ENCODE measurements around the gene ANKH. TPM values are rescaled to one million over a fixed set of nuclear protein-coding genes. Genes with fewer than 3 reads are reported as not detected.

Gene ANKH
- total RNA-seq, 2 experiments from 2014 or later: 69.3 to 74.2 TPM

DNA sequence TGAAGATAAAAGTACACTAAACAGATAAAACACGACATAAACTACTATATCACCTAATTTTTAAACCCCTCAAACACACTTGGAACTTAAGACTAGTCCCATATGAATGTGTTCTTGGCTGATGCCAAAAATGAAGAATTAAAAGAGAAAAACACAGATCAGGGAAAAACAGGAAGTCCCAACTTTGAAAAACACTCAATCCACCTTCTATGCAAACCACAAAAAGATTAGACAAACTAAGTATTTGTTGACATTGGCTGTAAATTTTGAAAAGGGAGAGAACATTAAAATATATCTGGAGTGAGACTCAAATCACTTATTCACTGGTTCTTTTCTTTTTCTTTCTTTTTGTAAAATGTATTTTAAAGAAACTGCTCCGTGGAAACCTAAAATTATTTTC lies 81.4 kb downstream of the ANKH start:
- Mint-ChIP-seq H3K9me3 (peaks cover 2% of the 10 kb centered on the region), H3K4me1 (peaks cover 39% of the 10 kb centered on the region), H3K27ac (no peak overlapping the region), H3K27me3 (no peaks in the 10 kb centered on the region), H3K36me3 (ENCODE audit: low read depth) (peaks cover 27% of the 10 kb centered on the region), H3K4me3 (no peak overlapping the region)
- DNase-seq: no peak
- CTCF ChIA-PET: no interaction called here
- POLR2A ChIA-PET: no interaction called here

DNA sequence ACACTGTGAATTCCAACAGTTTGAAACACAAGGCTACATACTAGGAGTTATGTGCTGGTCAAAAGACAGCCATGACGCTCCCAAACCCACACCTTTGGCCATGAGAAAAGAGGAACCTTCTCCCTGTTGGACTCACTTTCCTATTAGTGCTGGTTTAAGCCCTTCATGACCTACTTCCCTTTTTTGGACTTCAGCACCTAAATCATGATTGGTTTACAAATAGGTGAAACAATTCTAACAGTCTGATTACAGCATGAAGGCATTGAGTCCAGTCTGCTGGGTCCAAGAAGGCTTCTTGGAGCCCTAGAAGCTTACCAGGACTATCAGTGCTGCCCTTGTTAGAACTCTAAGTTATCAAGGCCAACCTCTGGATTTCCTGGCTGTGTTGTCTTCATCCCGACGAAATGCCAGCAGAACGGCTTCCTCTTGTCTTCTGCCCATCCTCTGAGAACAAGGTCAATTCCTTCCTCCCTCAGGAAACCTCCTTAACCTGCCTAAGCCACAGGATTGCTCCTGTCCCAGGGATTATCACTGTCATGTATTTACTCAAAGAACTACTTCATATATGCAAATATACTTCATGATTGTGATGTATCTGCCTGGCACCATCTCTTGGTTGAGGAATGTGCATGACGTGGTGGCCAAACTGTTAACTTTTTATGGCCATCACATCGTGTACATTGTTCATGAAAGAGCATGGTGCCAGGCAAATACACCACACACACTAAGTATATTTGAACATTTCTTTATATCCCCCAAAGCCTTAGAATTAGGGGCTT lies 83.6 kb downstream of the ANKH start:
- Mint-ChIP-seq H3K36me3 (ENCODE audit: low read depth) (peaks cover 35% of the 10 kb centered on the region), H3K4me1 (peaks cover 37% of the 10 kb centered on the region), H3K9me3 (peaks cover 6% of the 10 kb centered on the region), H3K4me3 (no peak overlapping the region), H3K27ac (no peak overlapping the region), H3K27me3 (no peaks in the 10 kb centered on the region)
- ChIA-PET CTCF (interaction anchor here (1.2 kb wide), 1 partner anchor 81 kb away, joined by 3 read pairs; no protein-coding TSS in a partner anchor), POLR2A (no interaction called here)
- DNase-seq: no peak

DNA sequence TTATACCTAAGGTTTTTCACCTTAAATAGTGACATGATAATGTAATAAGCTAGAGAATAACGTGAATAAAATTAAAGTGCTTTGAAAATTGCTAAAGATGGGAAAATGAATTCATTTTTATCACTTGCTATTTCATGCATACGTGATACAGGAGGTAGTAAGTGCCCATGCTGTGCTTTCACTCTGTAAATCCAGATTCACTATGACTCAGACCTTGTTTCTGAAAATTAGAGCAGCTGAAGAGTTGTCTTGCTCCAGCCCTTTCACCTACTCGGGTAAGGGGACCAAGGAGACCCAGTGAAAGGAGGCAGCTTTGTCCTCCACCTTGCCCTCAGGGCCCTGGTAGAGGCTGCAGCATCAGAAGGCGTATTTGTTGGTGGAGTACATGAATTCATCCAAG lies 87.9 kb downstream of the ANKH start:
- POLR2A ChIA-PET: no interaction called here
- Mint-ChIP-seq H3K4me3 (no peak overlapping the region), H3K4me1 (peaks cover 34% of the 10 kb centered on the region), H3K27ac (no peak overlapping the region), H3K27me3 (no peaks in the 10 kb centered on the region), H3K9me3 (peaks cover 6% of the 10 kb centered on the region), H3K36me3 (ENCODE audit: low read depth) (peaks cover 40% of the 10 kb centered on the region)
- no peak for DNase-seq
- CTCF ChIA-PET: interaction anchor here (0.9 to 1.7 kb wide), 4 partner anchors 10 to 21 kb away, joined by 3 to 5 read pairs (median 4); no protein-coding TSS in a partner anchor

DNA sequence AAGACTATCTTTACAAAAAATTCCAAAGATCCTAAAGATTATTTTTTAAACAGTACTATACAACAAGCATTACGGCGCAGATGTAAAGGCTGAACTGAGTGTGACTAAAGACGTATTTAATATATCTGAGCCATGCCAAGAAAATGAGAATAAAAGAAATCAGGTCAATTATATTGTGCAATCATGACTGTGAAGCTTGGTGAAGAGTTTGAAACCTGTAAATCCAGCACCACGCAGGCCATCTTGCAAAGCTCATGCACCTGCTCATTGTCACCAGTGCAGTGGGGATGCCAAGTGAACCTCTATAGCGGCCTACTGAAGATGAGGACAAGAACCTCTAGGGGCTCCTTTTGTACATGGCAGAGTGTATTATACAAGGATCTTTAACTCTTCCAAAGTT lies 89.0 kb downstream of the ANKH start:
- CTCF ChIA-PET: interaction anchor here (0.7 to 2.7 kb wide), 4 partner anchors 9 to 88 kb away, joined by 3 to 10 read pairs (median 6); no protein-coding TSS in a partner anchor
- peaks cover 34% of the 10 kb centered on the region for H3K4me1 Mint-ChIP-seq
- DNase-seq: no peak
- peaks cover 6% of the 10 kb centered on the region for H3K9me3 Mint-ChIP-seq
- POLR2A ChIA-PET: no interaction called here
- no peaks in the 10 kb centered on the region for H3K27me3 Mint-ChIP-seq
- no peak overlapping the region for H3K4me3 Mint-ChIP-seq
- peaks cover 45% of the 10 kb centered on the region for H3K36me3 Mint-ChIP-seq (ENCODE audit: low read depth)
- H3K27ac Mint-ChIP-seq: no peak overlapping the region

DNA sequence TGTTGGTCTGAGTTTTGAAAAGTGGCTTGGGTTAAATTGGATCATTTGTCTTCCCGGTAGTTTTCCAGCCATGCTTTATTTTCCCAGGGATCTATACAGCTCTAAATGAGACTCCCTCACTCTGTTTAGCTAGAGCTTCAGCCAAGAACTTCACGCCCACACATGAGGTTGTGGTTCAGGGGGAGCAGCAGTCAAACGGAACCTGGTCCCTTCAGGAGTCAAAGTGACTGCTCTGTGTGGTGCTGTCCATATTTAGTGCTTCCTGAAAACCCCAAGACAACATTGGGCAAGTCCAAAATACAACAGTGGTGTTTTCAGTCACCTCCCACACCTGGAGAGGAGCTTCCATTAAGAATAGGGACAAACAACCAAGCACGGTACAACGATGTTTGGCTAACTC lies 90.5 kb downstream of the ANKH start:
- Mint-ChIP-seq H3K27ac (no peak overlapping the region), H3K4me1 (peaks cover 31% of the 10 kb centered on the region), H3K27me3 (no peaks in the 10 kb centered on the region), H3K4me3 (no peak overlapping the region), H3K9me3 (peaks cover 6% of the 10 kb centered on the region), H3K36me3 (ENCODE audit: low read depth) (peaks cover 40% of the 10 kb centered on the region)
- CTCF ChIA-PET: interaction anchor here (0.7 to 2.7 kb wide), 4 partner anchors 11 to 200 kb away, joined by 3 to 10 read pairs (median 6); no protein-coding TSS in a partner anchor
- POLR2A ChIA-PET: interaction anchor here (0.7 kb wide), 1 partner anchor 13 kb away, joined by 3 read pairs; no protein-coding TSS in a partner anchor
- no peak for DNase-seq

DNA sequence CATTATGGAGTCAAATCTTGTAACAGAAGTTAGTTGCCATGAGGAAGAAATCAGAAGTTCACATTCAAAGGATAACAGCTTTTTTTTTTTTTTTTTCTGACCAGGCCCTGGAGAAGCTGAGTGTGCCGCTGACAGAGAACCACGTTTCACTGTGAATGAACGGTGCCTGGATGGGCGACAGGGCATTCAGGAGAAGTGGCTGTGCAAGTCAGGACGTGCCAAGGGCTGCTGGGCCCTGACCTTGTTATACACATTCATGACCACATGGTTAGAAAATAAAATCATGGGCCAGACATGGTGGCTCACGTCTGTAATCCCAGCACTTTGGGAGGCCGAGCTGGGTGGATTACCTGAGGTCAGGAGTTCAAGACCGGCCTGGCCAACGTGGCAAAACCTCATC lies 91.6 kb downstream of the ANKH start:
- Mint-ChIP-seq H3K9me3 (peaks cover 6% of the 10 kb centered on the region), H3K36me3 (ENCODE audit: low read depth) (peaks cover 36% of the 10 kb centered on the region), H3K27me3 (no peaks in the 10 kb centered on the region), H3K4me3 (no peak overlapping the region), H3K4me1 (peaks cover 28% of the 10 kb centered on the region), H3K27ac (no peak overlapping the region)
- CTCF ChIA-PET: interaction anchor here (0.6 to 2.7 kb wide), 3 partner anchors 13 to 81 kb away, joined by 3 to 9 read pairs (median 4); no protein-coding TSS in a partner anchor
- DNase-seq: no peak
- POLR2A ChIA-PET: interaction anchor here (0.6 kb wide), 1 partner anchor 46 kb away, joined by 4 read pairs; no protein-coding TSS in a partner anchor

DNA sequence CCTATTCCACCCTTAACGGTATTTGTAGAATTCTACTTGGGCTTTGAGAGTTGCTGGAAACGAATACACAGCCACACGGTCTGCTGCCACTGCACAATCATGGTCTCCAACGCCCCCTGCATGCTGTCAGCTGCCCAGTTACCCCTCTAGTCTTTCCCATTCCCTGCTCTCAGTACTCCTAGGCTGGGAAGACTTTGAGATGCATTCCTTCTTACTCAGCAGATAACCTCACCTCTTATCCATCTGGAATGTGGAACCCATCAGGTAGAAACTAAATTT lies 92.8 kb downstream of the ANKH start:
- ChIA-PET CTCF (interaction anchor here (2.3 kb wide), 1 partner anchor 18 kb away, joined by 7 read pairs; no protein-coding TSS in a partner anchor), POLR2A (no interaction called here)
- no peak overlapping the region for H3K4me3 Mint-ChIP-seq
- H3K27ac Mint-ChIP-seq: no peak overlapping the region
- H3K4me1 Mint-ChIP-seq: peaks cover 18% of the 10 kb centered on the region
- peaks cover 2% of the 10 kb centered on the region for H3K9me3 Mint-ChIP-seq
- peaks cover 27% of the 10 kb centered on the region for H3K36me3 Mint-ChIP-seq (ENCODE audit: low read depth)
- no peaks in the 10 kb centered on the region for H3K27me3 Mint-ChIP-seq
- no peak for DNase-seq

DNA sequence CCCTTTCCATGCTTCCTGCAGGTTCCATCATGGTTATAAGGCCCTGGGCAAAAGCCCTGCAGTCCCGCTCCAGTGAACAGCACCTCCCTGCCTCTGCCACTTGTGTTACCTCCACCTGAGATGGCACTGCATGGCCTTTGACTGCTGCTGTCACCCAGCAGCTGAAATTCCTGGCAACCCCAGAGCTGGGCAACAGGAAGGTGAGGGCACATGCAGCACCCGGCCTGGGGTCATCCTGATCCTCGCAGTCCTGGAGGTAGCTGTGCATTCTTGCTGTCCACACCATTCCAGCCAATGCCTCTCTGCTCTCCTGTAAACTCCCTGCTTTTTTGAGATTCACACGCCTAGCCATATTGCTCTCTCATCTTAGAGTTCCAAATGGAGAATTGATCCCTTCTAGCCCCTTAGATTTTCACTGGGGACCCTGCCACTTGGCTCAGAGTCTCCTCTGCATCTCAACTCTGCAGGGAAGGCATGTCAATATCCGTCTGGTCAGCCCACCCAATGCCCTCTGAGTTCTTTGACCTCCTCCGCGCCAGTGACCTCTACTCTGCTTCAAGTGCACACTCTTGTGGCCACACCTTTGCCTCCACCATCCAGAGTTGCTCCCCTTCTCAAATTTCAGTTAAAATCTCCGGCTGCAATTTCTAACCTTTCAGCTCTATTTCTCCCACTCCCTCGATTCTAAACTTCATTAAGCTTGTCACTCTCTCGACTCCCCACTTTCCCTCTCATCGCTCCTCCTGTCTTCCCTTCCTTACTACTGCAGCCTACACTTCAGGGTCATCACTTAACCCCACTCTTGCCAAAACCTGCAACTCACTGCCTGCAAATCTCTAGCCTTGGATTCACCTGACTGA lies 93.4 kb downstream of the ANKH start:
- CTCF ChIA-PET: interaction anchor here (2.3 kb wide), 1 partner anchor 17 kb away, joined by 7 read pairs; no protein-coding TSS in a partner anchor
- H3K27me3 Mint-ChIP-seq: no peaks in the 10 kb centered on the region
- H3K9me3 Mint-ChIP-seq: peaks cover 1% of the 10 kb centered on the region
- POLR2A ChIA-PET: no interaction called here
- peaks cover 26% of the 10 kb centered on the region for H3K36me3 Mint-ChIP-seq (ENCODE audit: low read depth)
- H3K4me3 Mint-ChIP-seq: no peak overlapping the region
- no peak overlapping the region for H3K27ac Mint-ChIP-seq
- H3K4me1 Mint-ChIP-seq: peaks cover 15% of the 10 kb centered on the region
- DNase-seq: no peak

DNA sequence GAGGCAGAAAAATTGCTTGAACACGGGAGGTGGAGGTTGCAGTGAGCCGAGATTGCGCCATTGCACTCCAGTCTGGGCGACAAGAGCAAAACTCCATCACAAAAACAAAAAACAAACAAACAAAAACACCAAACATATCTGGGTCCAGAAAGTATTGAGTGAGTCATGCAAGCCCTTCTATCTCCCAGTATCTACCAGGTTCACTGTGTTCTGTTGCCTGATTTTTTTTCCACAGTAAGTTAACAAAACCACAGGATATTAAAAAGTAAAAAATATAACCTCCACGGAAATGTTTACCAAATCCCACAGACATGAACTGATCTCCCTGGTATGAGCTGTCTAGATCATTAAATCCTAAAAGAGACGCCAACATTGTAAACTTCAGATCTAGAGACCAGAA lies 94.4 kb downstream of the ANKH start:
- Mint-ChIP-seq H3K27me3 (no peaks in the 10 kb centered on the region), H3K4me1 (peaks cover 15% of the 10 kb centered on the region), H3K36me3 (ENCODE audit: low read depth) (peaks cover 23% of the 10 kb centered on the region), H3K27ac (no peak overlapping the region), H3K9me3 (peaks cover 1% of the 10 kb centered on the region), H3K4me3 (no peak overlapping the region)
- DNase-seq: no peak
- ChIA-PET POLR2A (no interaction called here), CTCF (interaction anchor here (2.3 to 2.7 kb wide), 2 partner anchors 14 to 17 kb away, joined by 7 read pairs; no protein-coding TSS in a partner anchor)

DNA sequence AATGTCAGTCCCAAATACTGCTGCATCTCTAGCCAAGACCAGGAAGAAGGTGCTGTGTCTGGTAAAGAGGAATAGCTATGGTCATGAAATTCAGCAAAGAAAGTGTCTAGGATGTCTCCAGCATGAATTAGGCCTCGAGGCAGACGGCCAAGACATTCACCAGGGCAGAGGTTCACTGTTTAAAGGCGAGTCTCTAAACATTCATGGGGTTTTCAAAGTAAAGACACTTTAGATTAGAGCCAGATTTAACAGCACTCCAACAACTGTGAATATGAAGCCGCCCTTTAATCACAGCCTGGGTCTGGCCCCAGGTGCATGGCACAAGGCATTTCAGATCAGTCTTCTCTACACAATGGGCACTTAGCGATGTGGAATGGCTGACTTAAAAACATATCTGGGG lies 95.0 kb downstream of the ANKH start:
- no peak for DNase-seq
- no peak overlapping the region for H3K4me3 Mint-ChIP-seq
- H3K4me1 Mint-ChIP-seq: peaks cover 10% of the 10 kb centered on the region
- no peak overlapping the region for H3K27ac Mint-ChIP-seq
- no peaks in the 10 kb centered on the region for H3K27me3 Mint-ChIP-seq
- H3K36me3 Mint-ChIP-seq (ENCODE audit: low read depth): peaks cover 18% of the 10 kb centered on the region
- ChIA-PET POLR2A (no interaction called here), CTCF (interaction anchor here (2.7 kb wide), 1 partner anchor 15 kb away, joined by 7 read pairs; no protein-coding TSS in a partner anchor)
- peaks cover 1% of the 10 kb centered on the region for H3K9me3 Mint-ChIP-seq

DNA sequence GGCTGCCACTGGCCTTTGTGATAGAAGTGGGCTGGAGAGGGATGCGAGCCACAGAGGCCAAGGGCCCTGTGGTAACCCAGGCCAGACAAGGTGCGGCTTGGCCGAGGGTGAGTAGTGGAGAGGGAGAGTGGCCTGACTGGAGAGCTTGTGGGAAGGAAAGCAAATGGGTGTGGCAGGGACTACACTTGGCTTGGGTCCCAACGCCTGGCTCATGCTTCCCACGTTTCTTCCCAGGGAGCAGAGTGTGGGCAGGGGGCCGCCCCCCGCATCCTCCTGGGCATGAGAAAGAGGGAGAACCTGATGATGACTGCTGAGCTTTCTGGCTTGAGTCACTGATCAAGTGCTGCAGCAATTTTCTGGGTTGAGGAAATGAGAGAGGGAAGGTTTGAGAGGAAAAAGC lies 95.7 kb downstream of the ANKH start:
- no peak for DNase-seq
- H3K9me3 Mint-ChIP-seq: no peaks in the 10 kb centered on the region
- ChIA-PET POLR2A (no interaction called here), CTCF (interaction anchor here (2.7 kb wide), 1 partner anchor 16 kb away, joined by 7 read pairs; no protein-coding TSS in a partner anchor)
- H3K4me3 Mint-ChIP-seq: no peak overlapping the region
- peaks cover 5% of the 10 kb centered on the region for H3K4me1 Mint-ChIP-seq
- H3K27ac Mint-ChIP-seq: no peak overlapping the region
- peaks cover 16% of the 10 kb centered on the region for H3K36me3 Mint-ChIP-seq (ENCODE audit: low read depth)
- no peaks in the 10 kb centered on the region for H3K27me3 Mint-ChIP-seq

DNA sequence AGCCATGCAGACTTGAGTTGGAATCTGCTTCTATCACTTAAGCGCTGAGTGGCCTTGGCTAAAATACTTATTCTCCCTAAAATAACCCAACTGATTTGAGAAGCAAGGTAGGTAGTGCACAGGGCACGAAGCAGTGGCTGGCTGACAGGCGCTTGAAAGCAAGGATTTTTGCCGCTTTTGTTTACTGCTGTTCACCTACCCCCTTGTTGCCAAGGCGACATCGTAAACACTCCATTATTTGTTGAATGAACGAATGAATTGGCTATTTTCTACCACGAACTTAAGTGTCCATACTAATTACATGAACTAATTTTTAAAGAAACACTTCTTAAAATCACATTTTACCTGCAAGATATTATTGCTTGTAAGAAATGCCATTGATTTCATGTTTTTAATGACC lies 98.0 kb downstream of the ANKH start:
- DNase-seq: no peak
- Mint-ChIP-seq H3K4me1 (peaks cover 3% of the 10 kb centered on the region), H3K27ac (no peak overlapping the region), H3K4me3 (no peak overlapping the region), H3K9me3 (no peaks in the 10 kb centered on the region), H3K27me3 (no peaks in the 10 kb centered on the region), H3K36me3 (ENCODE audit: low read depth) (peaks cover 5% of the 10 kb centered on the region)
- CTCF ChIA-PET: interaction anchor here (0.5 kb wide), 1 partner anchor 27 kb away, joined by 3 read pairs; no protein-coding TSS in a partner anchor
- POLR2A ChIA-PET: no interaction called here

DNA sequence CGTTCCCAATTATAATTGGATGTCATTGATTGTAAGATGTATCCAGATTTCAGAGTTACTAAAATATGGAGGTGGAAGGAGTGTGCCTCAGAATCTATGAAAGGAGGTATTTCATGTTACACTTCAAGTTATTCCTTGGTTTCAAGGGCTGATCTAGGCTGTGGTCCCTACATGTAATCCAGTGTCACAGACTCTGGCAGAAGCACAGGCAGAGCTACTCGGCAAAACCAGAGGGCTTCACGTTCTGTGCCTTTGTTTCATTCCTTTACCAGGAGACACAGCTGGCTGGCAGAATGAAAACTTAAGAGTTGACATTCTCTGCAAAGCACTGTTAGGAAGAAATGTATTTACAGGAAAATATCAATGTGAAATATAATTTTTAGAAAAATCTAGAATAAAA lies 99.6 kb downstream of the ANKH start:
- CTCF ChIA-PET: interaction anchor here (0.8 to 1.3 kb wide), 3 partner anchors 12 to 22 kb away, joined by 3 read pairs; no protein-coding TSS in a partner anchor

More for the DNA sequence above, 99.6 kb downstream of the ANKH start:
- peaks cover 14% of the 10 kb centered on the region for H3K4me1 Mint-ChIP-seq
- H3K9me3 Mint-ChIP-seq: no peaks in the 10 kb centered on the region
- H3K27ac Mint-ChIP-seq: no peak overlapping the region
- H3K27me3 Mint-ChIP-seq: no peaks in the 10 kb centered on the region
- peaks cover 2% of the 10 kb centered on the region for H3K36me3 Mint-ChIP-seq (ENCODE audit: low read depth)
- DNase-seq: no peak
- H3K4me3 Mint-ChIP-seq: no peak overlapping the region
- POLR2A ChIA-PET: no interaction called here

Data from activated CD4-positive, alpha-beta T cell treated with anti-CD3 and anti-CD28 coated beads, Interleukin-2, amount 10 ng/mL, durations not matched to agents 7 days and 5 days (primary cell).